ENCODE results near the gene GATA6.

GATA6 gene

DNA sequence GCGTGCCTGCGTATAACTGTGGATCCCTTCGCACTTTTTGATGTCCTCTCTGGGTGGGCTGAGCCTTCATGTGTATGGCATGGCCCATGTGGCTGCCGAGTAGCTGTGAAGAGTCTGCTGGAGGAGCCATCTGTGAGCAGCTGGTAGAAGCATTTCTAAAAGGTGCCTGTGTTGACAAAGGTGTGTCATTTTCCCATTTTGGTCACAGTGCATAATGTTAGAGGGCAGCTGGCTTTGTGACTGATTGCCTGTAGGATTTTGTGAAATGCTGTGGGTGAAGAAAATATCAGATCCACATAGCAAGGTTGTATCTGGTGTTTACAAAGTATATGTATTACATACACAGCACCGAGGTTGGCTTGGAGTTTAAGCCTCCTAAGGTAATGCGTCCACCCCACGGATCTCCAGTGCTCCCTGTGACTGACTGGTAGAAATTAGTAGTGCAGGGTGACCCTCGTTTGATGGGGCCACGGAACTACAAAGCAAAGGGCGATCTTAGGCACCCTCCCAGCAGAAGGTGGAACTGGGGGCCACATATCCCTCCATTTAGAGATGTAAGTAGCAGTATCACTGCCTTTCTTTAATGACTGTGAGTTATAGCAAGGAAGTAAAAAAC lies 16.5 kb downstream of the GATA6 start:
- TF ChIP-seq, protein P1, sequence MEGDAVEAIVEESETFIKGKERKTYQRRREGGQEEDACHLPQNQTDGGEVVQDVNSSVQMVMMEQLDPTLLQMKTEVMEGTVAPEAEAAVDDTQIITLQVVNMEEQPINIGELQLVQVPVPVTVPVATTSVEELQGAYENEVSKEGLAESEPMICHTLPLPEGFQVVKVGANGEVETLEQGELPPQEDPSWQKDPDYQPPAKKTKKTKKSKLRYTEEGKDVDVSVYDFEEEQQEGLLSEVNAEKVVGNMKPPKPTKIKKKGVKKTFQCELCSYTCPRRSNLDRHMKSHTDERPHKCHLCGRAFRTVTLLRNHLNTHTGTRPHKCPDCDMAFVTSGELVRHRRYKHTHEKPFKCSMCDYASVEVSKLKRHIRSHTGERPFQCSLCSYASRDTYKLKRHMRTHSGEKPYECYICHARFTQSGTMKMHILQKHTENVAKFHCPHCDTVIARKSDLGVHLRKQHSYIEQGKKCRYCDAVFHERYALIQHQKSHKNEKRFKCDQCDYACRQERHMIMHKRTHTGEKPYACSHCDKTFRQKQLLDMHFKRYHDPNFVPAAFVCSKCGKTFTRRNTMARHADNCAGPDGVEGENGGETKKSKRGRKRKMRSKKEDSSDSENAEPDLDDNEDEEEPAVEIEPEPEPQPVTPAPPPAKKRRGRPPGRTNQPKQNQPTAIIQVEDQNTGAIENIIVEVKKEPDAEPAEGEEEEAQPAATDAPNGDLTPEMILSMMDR (IDR thresholded peaks at IDR 0.05; ENCODE audit: low read depth, low read length, missing control alignments), result no peak
- H3K4me3 ChIP-seq (ENCODE audit: low read depth, low read length), result no peak overlapping the region
- no peak for DNase-seq (ENCODE audit: low read depth)
- in situ Hi-C loops (cut with HindIII; ENCODE audit: low sequenced_read_pairs), result no loop called here

DNA sequence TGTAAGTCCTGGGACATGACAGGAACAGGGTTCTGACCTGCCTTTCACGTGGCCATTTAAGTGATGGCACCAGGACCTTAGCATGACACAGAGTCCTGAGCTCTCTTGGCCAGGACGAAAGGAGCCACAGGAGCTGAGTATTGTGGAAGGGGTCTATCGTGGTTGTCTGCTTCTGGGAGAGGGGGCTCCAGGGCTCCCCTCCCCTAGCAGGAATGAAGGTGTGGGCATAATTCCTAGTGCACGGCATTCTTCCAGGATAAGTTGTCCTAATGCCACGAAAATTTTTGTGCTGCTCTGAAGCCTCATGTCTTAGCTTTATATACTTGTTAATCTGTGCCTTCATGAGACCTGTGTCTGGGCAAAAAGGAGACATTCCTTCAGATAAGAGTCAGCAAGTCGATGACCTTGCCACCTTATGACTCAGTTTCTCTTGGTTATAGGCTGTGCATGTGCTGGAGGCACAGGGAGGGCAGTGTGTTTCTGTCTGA lies 17.1 kb downstream of the GATA6 start:
- no peak for DNase-seq (ENCODE audit: low read depth)
- TF ChIP-seq, protein P1 (IDR thresholded peaks at IDR 0.05; ENCODE audit: low read depth, low read length, missing control alignments), result no peak
- no peak overlapping the region for H3K4me3 ChIP-seq (ENCODE audit: low read depth, low read length)
- in situ Hi-C loops (cut with HindIII; ENCODE audit: low sequenced_read_pairs), result no loop called here

DNA sequence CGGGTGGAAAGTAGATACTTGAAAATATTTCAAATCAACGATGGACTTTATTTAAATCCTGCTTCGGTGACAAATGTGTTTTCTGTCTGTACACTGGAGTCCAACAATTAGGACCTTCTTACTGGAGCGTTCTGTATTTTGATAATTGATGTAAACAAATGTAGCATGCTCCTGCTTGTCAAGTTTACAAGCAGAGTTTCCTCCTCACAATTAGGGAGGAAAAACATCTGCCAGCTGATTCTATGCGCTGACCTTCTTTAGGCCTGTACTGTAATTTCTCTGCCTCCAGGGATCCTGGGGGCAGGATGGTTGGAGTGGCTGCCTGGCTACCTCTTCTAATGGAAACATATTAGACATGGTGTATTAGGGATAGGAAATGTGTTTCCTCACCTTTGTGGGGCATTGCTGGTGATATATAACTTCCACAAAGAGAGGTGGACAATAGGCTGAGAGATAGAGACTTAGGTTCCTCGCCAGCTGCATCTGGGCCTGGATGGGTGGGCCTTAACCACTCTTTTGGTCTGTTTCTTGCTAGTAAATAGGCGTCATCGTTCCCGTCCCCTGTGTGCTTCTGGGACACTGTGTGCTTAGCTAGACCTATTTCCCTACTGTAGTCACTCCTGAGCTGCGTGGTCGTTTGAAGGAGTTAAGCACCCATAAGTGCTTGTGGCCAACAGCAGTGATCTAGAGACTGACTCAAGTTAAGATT lies 19.3 kb downstream of the GATA6 start:
- in situ Hi-C loops (cut with HindIII; ENCODE audit: low sequenced_read_pairs), result no loop called here

DNA sequence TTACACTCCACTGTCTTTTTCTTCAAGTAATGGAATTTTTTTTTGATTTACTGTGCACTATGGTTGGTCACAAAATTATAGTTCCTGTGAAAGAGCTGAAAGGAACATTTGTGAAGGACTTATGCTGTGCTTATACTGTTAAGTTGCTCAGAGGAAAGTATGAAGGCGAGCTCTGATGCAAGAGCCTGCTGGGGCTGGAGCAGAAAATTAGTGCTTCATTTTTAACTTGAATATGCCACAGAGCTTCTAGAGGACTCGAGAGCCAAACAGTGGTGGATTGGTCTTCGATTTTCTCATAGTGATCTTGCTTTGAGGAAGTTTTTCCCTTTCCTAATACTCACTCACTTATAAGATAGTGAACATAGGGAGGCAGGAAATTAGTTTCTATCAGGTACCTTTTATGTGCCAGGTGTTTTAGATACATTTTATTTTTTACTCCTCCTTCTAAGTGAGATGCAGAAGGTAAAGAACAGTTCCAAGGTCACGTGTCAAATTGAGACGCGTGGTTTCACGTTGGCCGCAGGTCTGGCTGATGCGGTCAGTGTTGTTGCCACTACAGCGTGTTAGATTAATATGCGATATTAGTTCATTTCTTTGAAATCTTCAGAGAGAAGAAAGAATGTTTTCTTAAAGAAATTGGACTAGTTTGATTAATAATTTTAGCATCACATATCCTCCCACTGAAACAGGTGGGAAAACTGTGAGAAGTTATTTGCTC lies 20.2 kb downstream of the GATA6 start:
- DNase-seq (ENCODE audit: low read depth), result no peak
- TF ChIP-seq, protein P1 (IDR thresholded peaks at IDR 0.05; ENCODE audit: low read depth, low read length, missing control alignments), result no peak
- in situ Hi-C loops (cut with HindIII; ENCODE audit: low sequenced_read_pairs), result no loop called here
- no peak overlapping the region for H3K4me3 ChIP-seq (ENCODE audit: low read depth, low read length)

More for the DNA sequence above, 19.3 kb downstream of the GATA6 start:
- DNase-seq (ENCODE audit: low read depth), result no peak
- TF ChIP-seq, protein P1 (IDR thresholded peaks at IDR 0.05; ENCODE audit: low read depth, low read length, missing control alignments), result no peak
- H3K4me3 ChIP-seq (ENCODE audit: low read depth, low read length), result no peak overlapping the region

DNA sequence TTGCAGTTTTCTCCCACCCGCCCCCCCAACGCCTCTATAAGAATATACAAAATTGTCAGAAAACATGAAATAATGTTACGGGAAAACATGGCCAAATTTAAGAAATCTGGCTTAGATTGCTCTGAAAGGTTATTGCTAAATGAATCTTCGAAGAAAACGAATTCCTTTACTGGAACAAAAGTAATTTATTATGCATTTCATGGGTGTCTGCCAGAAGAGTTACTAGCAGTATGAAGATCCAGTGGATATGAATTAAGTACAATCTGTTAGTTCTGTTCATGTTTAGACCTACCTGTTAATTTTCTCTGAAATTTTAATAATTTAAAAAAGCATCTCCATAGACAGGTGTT lies 21.9 kb downstream of the GATA6 start:
- in situ Hi-C loops (cut with HindIII; ENCODE audit: low sequenced_read_pairs), result no loop called here
- TF ChIP-seq, protein P1 (IDR thresholded peaks at IDR 0.05; ENCODE audit: low read depth, low read length, missing control alignments), result no peak
- no peak overlapping the region for H3K4me3 ChIP-seq (ENCODE audit: low read depth, low read length)
- DNase-seq (ENCODE audit: low read depth), result no peak

DNA sequence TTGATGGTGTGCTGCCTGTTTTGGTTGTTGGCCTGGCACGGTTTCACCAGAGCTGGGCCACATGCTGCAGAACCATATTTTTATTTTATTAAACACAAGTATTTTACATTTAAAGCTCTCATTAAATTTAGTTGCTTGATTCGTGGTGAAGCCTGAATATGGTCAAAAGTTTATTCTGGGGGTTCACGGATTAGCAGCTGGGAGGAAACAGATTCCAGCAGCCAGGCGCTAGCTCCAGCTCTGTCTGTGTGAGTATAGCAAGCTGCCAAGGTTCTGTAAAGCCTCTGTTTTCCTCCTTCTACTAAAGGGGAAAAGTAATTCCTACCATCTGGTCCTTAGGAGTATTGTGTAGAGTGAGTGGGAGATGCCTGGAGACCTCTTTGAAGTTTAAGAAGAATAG lies 22.5 kb downstream of the GATA6 start:
- DNase-seq (ENCODE audit: low read depth), result no peak
- in situ Hi-C loops (cut with HindIII; ENCODE audit: low sequenced_read_pairs), result no loop called here
- TF ChIP-seq, protein P1 (IDR thresholded peaks at IDR 0.05; ENCODE audit: low read depth, low read length, missing control alignments), result no peak
- H3K4me3 ChIP-seq (ENCODE audit: low read depth, low read length), result no peak overlapping the region

Measured in astrocyte of the cerebellum (primary cell).